Right renal cortex interstitium (tissue), 3 donors: Measurements from ENCODE around the gene GRIK2. TPM values are rescaled to one million over a fixed set of nuclear protein-coding genes. Genes with fewer than 3 reads are reported as not detected.
"Not testable (repeated sequence)": the region's sequence is repeated elsewhere in the genome, so short reads cannot be mapped to it uniquely, and the experiment has no call there.

ENCODE experiments used
- DNase-seq, 3 donors: peaks; one replicate each; pipeline ENCODE4 v3.0.0-alpha.2; 2013; ENCODE audit warnings: low read depth in 3 of 3, low spot score in 2 of 3
- polyA plus RNA-seq, 3 donors: library from polyadenylated mRNA; unstranded; fragments of 120-200 nt; gene quantifications; one replicate each; pipeline ENCODE4 v1.2.1, GENCODE V29; 2013; ENCODE audit not compliant: insufficient read length in 3 of 3

GRIK2 gene
- polyA plus RNA-seq, 3 donors: 12.6 to 17.3 (median 13.7) TPM

DNA sequence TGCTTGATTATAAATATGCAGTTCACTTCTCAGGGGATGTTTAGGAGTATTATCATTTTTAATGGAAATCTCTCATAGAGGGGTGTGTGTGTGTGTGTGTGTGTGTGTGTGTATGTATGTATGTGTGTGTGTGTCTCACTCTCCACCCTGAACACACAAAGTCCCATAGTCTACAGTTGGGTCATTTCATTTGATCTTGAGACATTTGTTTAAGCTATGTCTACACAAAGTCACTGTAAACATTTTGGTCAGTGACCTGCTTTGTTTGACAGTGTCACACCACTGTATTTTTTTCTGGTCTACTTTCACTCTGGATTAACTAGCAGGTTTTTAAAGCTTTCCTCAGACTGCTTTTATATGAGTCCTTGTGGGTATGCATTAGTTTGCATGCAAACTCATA, 215.2 kb downstream of the GRIK2 start:
- no peak for DNase-seq

DNA sequence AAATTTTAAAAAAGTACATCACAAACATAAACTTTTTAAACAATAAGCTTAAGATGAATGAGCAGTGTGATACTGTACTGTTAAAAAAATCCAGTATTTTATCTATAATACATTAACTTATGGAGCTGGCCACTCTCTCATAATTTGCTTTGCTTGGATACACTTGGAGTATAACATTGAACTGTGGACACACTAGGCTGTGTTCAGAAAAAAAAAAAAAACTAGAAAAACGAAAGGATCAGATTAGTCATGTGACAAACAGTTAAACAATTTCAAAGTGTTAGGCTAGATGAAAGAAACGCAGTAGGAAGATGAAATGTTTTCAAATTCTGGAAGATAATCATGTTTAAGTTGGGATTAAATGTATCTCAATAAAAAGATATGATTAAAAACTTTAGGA, 220.0 kb downstream of the GRIK2 start:
- no peak for DNase-seq

DNA sequence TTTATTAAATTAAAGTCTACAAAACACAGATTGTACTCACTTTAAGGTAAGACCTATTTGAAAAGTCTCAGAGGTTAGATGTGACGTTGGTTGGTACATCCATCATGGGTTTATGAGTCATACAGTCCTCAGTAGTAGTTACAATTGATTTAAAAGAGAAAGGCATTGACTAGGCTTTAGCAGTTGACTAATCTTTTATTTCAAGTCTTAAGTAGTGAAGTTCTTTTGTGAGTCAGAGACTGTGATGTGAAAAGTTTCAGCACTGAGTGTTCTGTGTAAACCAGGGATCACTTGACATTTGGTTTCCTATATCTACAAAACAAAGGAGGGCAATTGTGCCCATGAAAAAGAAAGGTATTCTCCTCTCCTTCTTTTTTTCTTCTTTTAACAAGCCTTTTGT, 221.3 kb downstream of the GRIK2 start:
- no peak for DNase-seq

DNA sequence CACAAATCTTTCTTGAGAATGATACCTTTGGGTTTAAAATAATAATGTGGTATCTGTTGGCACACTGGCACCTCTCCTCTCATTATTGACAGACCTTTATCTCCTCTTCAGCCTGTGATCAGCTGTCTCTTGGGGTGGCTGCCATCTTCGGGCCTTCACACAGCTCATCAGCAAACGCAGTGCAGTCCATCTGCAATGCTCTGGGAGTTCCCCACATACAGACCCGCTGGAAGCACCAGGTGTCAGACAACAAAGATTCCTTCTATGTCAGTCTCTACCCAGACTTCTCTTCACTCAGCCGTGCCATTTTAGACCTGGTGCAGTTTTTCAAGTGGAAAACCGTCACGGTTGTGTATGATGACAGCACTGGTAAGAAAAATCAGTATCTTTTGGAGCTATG, 232.8 kb downstream of the GRIK2 start:
- no peak for DNase-seq

DNA sequence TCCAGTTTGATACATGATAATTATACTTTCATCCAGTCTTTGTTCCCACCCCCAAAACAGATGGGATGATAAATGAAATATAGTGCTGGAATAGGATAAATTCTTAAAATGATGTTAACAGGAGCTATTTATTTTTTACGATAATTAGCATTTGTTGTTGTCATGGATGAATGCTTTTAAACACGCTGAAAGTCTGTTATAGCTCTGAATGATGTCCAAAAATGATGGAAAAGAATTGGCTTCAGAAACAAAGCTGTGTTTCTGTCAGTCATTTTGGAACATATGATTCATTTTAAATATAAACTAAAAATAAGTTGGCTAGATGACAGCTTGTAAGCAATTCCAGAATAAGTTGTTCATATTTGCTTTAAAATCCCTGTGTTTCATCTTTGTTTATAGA, 237.4 kb downstream of the GRIK2 start:
- no peak for DNase-seq

DNA sequence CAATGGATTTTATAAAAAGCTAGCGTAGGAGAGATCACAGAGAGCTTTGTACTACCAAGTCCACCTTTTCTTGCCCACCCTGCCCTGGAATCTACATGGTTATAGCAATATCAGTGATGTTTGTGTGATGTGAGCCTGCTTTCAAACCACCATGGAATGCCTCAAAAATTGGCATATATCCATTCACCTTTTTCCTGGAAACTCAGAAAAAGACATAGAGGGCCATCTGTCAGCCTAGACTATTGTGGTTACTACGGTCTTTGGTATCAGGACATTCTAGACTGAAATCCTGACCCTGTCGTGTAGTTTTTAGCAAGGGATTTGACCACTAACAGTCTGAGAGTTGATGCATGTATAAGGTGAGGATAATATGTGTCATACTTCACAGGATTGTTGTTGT, 239.6 kb downstream of the GRIK2 start:
- no peak for DNase-seq

DNA sequence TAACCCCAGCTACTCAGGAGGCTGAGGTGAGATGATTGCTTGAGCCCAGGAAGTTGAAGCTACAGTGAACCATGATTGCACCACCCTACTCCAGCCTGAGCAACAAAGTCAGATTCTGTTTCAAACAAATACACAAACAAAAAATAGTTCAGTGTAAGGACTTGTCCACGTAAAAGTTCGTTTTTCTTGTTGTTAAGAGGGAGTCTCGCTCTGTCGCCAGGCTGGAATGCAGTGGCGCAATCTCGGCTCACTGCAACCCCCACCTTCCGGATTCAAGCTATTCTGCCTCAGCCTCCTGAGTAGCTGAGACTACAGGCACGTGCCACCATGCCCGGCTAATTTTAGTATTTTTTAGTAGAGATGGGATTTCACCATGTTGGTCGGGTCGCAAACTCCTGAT, 245.4 kb downstream of the GRIK2 start:
- DNase-seq: not testable (repeated sequence)

DNA sequence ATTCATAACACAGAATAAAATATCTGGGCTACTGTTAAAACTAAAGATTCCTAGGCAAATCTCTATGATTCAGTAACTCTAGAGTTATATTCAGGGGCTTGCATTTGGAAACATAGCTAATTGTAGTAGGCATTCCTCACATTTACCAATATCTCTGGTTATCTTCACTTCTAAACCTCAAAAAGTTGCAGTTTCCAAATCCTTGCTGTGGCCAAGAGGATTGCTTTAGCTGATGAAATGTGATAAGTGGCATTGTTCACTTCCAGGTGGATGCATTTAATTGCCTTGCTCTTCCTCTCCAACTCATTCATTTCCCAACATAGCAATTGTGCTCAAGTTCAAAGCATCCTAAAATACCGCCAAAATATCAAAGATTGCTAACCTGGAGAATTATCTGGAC, 246.6 kb downstream of the GRIK2 start:
- no peak for DNase-seq

DNA sequence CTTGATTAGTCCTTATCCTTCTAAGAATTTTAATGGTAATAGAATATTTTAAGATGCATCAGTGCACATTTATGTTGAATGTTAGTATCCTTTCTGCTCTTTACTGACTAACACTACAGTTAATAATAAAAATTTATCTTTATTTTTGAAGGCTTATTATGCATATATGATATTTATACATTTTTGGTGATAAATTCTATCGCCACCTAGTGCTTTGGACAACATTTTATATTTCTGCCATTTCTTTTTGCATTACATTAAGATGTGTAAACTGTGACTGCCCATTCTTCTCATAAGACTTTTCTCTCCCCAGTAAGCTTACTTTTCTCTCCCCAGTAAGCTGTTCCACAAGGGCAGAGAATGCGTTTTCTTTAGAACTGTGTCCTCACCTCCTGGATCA, 252.3 kb downstream of the GRIK2 start:
- no peak for DNase-seq

DNA sequence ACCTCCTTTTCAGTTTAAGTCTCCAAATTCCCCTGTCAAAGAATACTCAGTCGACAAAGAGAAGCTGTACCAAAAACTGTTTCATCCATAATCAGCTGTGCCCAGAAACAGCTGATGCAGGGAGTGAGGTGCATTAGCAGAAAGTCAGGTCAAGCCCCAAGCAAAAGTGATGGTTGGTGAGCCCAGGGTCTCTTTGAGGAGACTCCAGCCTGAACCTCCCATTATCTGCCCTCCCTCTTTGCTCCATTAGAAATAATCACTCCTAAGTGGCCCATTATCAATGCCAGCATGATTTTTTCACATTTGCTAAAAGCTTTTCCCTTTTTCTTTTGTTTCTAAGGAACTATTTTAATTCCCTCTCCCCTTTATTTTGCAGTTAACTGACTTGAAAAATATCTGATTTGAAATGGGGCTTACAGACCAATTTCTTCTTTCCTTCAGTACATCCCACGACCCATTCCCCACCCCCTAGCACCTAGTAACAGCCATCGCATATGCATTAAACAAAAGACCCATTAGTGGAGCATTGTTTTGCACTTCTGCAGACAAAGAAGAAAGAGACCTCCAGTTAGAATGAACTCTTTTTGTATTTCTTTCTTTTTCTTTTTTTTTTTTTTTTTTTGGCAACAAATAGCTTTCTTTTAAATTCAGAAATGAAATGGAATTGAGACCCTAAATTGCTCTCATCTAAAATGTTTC, 257.0 kb downstream of the GRIK2 start:
- DNase-seq: no peak

DNA sequence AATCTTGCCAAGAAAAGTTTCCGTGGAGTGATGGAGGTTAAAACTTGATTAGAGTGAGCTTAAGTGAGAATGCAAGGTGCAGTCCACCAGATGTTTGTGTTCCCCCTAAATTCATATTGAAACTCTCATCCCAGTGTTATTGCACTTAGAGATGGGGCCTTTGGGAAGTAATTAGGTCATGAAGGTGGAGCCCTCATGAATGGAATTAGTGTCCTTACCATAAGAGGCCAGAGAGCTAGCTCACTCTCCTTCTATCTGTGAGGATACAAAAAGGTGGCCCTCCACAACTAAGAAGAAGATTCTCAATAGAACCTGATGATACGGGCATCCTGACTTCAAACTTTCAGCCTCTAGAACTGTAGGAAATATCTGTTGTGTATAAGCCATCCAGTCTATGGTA, 258.6 kb downstream of the GRIK2 start:
- DNase-seq: no peak

DNA sequence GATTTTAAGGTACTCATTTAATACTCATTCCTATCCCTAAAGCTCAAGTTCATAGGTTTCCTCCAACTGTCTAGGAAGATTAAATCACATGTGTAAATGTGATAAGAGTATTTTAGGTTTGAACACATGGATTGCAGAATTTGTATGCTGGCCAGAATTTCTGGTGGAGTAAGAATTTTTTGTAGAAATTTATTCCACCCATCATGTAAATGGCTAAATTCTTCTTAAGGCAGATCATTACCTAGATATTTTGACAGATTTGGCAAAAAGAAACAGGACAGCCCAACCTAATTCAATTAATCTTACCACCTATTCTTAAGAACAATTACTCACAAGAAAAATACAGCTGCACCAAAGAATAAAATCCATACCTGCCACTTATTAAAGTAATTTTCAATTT, 261.6 kb downstream of the GRIK2 start:
- DNase-seq: no peak

DNA sequence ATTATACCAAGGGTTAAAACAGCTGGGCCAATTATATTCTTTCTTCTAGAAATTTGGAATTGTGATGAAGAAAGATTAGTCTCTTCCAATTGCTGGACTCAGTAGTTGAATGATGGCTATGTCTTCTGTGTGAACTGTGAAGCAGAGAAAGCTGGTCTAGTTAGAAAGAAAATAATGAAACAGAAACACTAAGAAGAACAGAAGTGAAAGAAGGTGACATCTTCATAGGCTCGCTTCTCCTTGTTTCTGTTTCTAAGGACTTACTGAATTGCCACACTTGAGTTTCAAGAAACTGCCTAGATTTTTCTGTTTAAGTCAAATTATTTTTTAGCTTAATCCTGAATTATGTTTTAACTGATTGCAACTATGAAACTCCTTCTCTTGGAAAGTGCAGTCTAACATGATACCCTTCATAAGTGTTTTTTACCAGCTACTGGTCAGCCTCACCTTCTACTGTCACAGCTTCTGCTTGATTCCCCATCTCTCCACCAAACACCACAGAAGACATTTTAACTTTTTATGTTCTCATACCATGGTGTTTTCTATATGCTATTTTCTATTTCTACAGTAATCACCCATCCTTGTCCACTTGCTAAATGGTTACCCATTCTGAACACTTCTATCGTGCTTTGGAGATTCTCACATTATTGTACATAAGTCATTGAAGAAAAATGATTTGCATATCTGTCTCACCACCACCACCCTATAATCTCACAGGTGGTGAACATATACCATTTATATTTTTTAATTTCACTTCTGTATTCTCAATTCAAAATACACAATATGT, 268.8 kb downstream of the GRIK2 start:
- no peak for DNase-seq

DNA sequence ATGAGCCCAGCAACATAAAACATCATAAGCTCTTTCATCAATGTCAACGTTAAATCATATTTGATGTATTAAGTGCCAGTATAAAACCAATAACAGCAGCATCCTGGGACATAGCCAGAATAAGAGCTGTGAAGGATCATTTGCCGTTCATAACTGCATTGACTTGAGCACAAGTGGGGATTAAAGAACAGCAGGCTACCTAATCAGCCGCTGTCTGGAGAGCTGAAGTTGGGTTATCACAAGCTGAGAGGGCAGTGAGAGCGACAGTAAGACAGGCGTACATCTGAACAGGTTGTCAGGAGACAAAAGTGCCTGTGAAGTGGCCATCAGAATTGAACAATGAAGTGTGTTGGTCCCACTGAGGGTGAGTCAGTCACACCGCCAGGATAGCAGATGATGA, 269.6 kb downstream of the GRIK2 start:
- no peak for DNase-seq

DNA sequence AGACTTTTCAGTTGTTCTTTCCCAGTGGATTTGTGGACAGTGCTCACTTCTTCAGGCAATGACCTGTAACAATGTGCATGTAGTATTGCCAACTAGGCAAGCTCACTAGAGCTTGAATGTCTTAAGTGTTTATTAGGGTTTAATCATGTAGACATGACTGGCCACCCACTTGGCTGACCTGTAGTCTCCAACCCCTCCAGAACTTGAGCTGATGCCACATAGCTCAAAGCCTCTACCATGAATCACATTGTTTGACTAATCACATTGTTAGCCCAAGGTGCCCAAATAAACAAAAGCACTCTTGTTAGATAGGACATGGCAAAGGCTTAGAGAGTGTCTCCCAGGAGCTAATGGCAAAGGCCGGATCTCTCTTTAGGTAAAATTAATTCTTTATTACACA, 272.7 kb downstream of the GRIK2 start:
- no peak for DNase-seq

DNA sequence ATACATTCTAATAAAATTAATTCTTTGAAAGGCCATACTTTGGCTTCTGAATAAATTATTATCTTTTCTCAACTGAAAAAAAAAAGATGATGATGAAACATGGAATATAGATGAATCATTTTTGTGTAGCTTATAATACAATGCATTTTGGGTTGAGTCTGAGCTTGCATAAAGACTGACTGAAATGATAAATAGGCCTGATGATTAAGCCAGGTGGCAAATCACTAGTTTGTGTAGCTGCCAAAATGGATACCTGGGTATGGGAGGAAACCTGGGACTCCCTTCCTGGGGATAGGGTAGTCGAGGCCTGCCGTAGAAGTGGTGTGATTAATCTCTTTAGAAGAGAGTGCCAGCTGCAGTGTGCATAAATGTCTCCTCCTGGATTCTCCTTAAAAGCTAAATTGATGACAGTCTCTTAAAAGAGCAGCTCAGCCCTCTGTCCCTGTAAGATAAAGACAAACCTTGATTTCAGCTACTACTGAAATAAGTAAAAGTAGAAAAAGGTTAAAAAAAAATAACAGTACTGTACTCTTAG, 275.1 kb downstream of the GRIK2 start:
- DNase-seq: no peak

DNA sequence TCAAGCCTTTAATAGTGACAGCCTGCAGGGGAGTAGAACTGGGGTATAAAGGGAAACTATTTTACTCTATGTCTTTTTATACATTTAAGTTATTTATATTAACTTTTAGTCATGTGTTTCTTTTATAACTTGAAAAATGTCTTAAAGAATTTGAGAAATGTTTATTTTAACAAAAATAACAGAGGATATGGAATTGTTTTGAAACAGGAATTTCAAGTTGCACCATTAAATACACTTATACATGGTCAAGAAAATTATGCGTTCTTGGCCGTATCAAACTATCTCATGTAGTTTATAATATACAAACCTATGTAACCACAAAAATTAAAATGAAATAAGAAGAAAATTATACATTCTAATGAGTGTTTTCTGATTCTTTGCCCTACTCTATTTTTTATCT, 282.7 kb downstream of the GRIK2 start:
- no peak for DNase-seq

DNA sequence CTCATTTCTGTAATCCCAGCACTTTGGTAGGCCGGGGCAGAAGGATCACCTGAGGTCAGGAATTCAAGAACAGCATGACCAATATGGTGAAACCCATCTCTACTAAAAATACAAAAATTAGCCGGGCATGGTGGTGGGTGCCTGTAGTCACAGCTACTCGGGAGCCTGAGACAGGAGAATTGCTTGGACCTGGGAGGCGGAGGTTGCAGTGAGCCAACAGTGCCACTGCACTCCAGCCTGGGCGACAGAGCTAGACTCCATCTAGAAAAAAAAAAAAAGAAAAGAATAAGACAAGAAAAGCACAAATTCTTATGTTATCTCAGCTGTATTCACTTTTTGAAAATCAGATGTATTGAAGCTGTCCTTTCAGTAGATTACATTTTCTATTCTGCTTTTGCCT, 289.4 kb downstream of the GRIK2 start:
- no peak for DNase-seq

DNA sequence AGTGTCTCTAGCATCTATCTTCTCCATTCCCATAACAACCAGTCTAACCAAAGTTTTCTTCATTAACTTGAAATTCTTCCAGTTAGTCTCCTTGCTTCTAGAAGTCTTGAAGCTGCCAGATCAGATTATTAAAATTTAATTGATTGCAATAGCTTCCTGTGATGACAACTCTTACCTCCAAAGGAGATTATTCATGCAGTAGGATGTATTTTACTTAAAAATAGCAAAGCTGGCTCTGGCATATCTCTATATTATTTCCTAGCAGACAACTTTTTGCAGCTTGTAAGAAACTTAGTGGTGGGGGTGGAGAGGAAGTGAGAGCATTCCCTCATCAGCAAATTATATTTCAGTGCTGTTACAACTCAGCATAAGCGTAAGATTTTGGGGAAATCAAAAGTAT, 290.4 kb downstream of the GRIK2 start:
- DNase-seq: no peak

DNA sequence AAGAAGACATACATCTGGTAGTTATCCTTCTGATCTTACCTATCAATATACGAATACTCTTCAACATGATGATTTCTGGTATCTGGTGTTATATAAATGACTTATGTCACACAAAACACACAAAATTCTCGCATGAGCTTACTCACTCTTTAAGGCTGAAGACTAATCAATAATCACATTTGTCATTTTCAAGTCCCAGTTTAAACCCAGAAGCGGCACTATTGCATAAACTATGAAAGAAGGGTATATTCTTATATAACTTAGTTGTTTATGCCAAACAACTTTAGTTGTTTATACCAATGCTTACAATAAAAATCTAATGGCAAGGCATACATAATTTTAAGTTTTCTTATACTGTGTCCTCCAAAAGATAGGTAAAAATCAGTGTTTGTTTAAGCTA, 293.1 kb downstream of the GRIK2 start:
- no peak for DNase-seq

DNA sequence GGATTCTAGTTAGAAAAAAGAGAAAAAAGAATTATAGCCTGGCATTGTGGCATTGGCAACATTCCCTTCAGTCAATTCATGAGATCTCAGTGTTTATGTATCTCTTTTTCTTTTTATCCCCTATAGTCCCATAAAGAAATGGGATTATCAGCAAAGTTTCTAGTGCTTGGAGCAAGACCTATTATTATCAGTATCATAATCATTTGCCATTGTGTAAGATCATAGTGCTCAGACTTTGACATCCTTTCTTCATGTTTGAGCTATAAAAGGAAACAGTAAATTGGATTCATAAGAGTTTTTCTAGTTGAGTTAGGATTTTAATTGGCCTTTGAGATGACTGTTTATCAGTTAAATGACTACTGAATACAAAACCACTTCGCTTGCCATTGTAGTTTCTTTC, 295.6 kb downstream of the GRIK2 start:
- DNase-seq: no peak

DNA sequence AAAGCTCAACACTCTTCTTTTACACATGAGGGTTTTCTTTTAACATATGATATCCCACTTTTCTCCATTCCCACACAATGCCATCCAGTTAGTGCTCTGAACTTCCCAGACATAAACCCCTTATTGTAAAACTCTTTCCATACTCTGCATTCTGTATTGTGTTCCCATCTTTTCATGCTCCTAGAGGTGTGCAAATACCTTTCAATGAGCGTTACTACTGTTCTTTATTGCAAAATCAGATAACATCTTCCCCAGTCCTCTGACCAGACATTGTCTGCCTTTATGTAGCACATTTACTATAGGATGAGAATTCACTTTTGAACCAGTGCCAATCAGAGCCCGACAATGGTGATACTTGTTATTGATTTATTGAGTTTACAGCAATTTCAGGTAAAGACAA, 296.2 kb downstream of the GRIK2 start:
- no peak for DNase-seq
